IPS DF 6.9 (cell line): ENCODE data around the gene GP9.
"Not testable (repeated sequence)": the region's sequence is repeated elsewhere in the genome, so short reads cannot be mapped to it uniquely, and the experiment has no call there.

Experiments used
- DNase-seq: peaks from one replicate; pipeline ENCODE4 v3.0.0-alpha.2; 2013; ENCODE audit warnings: low read depth, low spot score
- H3K27ac ChIP-seq: one replicate; pipeline ENCODE4 v1.5.1; 2013; ENCODE audit warnings: low read length, control low read depth
- H3K27me3 ChIP-seq: 2 replicates; pipeline ENCODE4 v1.6.1; 2013; ENCODE audit warnings: mild to moderate bottlenecking, low read length; ENCODE audit not compliant: control insufficient read depth, insufficient read depth
- H3K36me3 ChIP-seq: 2 replicates; pipeline ENCODE4 v1.6.1; 2013; ENCODE audit warnings: low read length; ENCODE audit not compliant: control insufficient read depth, insufficient read depth
- H3K4me1 ChIP-seq: 2 replicates; pipeline ENCODE4 v1.6.1; 2013; ENCODE audit warnings: low read length; ENCODE audit not compliant: control insufficient read depth, insufficient read depth
- H3K4me3 ChIP-seq: 2 replicates; pipeline ENCODE4 v1.5.1; 2013; ENCODE audit warnings: mild to moderate bottlenecking, low read length
- H3K9me3 ChIP-seq: 2 replicates; pipeline ENCODE4 v1.6.1; 2013; ENCODE audit warnings: low read length, inconsistent platforms; ENCODE audit not compliant: control insufficient read depth, insufficient read depth
- WGBS: extraction: QIAGEN DNeasy Blood & Tissue Kit; methylation state at CpG from one replicate; pipeline ENCODE4 v1.1.7; 2013; ENCODE audit warnings: mixed read lengths, missing lambda C conversion rate; ENCODE audit not compliant: insufficient read length, insufficient coverage; 5-methylcytosine and 5-hydroxymethylcytosine counted together

Gene GP9

GRCh38 chr3:129063091-129063640 lies 2.6 kb downstream of the GP9 start:
- no peak overlapping the region for H3K4me3 ChIP-seq
- no peaks in the 10 kb centered on the region for H3K27me3 ChIP-seq
- H3K9me3 ChIP-seq: no peaks in the 10 kb centered on the region
- no peak for DNase-seq
- no peak overlapping the region for H3K27ac ChIP-seq
- H3K36me3 ChIP-seq: no peaks in the 10 kb centered on the region
- no CpG with 5 or more reads among the region's 10 CpGs for WGBS
- no peaks in the 10 kb centered on the region for H3K4me1 ChIP-seq

- no CpG with 5 or more reads among the region's 15 CpGs for WGBS
These were observed 3.4 kb downstream of the GP9 start for GRCh38 chr3:129063841-129064482.

GRCh38 chr3:129065016-129065719 lies 4.6 kb downstream of the GP9 start:
- no peaks in the 10 kb centered on the region for H3K36me3 ChIP-seq
- H3K9me3 ChIP-seq: no peaks in the 10 kb centered on the region
- DNase-seq: no peak
- no peak overlapping the region for H3K4me3 ChIP-seq
- H3K27ac ChIP-seq: no peak overlapping the region
- no peaks in the 10 kb centered on the region for H3K27me3 ChIP-seq
- no peaks in the 10 kb centered on the region for H3K4me1 ChIP-seq
- no CpG with 5 or more reads among the region's 14 CpGs for WGBS

More at GRCh38 chr3:129063841-129064482, 3.4 kb downstream of the GP9 start:
- no peak overlapping the region for H3K27ac ChIP-seq
- H3K36me3 ChIP-seq: no peaks in the 10 kb centered on the region
- no peak overlapping the region for H3K4me3 ChIP-seq
- no peaks in the 10 kb centered on the region for H3K27me3 ChIP-seq
- no peaks in the 10 kb centered on the region for H3K4me1 ChIP-seq
- H3K9me3 ChIP-seq: no peaks in the 10 kb centered on the region
- DNase-seq: no peak

- Histone ChIP-seq H3K9me3 (no peaks in the 10 kb centered on the region), H3K27me3 (no peaks in the 10 kb centered on the region), H3K36me3 (no peaks in the 10 kb centered on the region), H3K4me1 (no peaks in the 10 kb centered on the region), H3K4me3 (no peak overlapping the region), H3K27ac (no peak overlapping the region)
- DNase-seq: no peak
- WGBS: no CpG with 5 or more reads among the region's 4 CpGs
These were observed 5.1 kb downstream of the GP9 start for GRCh38 chr3:129065720-129066073.

- not testable (repeated sequence) for H3K27me3 ChIP-seq, DNase-seq, H3K4me3 ChIP-seq, H3K27ac ChIP-seq, H3K4me1 ChIP-seq, H3K9me3 ChIP-seq, H3K36me3 ChIP-seq
- no CpG with 5 or more reads among the region's 7 CpGs for WGBS
These were observed 7.1 kb downstream of the GP9 start for GRCh38 chr3:129067719-129068118.

- DNase-seq: no peak
- no CpG with 5 or more reads among the region's 44 CpGs for WGBS
- Histone ChIP-seq H3K27me3 (no peaks in the 10 kb centered on the region), H3K4me1 (no peaks in the 10 kb centered on the region), H3K36me3 (no peaks in the 10 kb centered on the region), H3K9me3 (no peaks in the 10 kb centered on the region), H3K27ac (no peak overlapping the region), H3K4me3 (no peak overlapping the region)
These were observed 7.8 kb downstream of the GP9 start for GRCh38 chr3:129068291-129068886.

- WGBS: no CpG with 5 or more reads among the region's 13 CpGs
- H3K9me3 ChIP-seq, H3K36me3 ChIP-seq, H3K4me1 ChIP-seq, DNase-seq, H3K27me3 ChIP-seq, H3K4me3 ChIP-seq, H3K27ac ChIP-seq: not testable (repeated sequence)
These were observed 8.9 kb downstream of the GP9 start for GRCh38 chr3:129069313-129070085.

GRCh38 chr3:129070086-129070885 lies 9.7 kb downstream of the GP9 start:
- no peak overlapping the region for H3K27ac ChIP-seq
- H3K27me3 ChIP-seq: no peaks in the 10 kb centered on the region

GRCh38 chr3:129077222-129077621 lies 16.6 kb downstream of the GP9 start:
- Histone ChIP-seq H3K4me3 (no peak overlapping the region), H3K4me1 (no peaks in the 10 kb centered on the region), H3K9me3 (no peaks in the 10 kb centered on the region), H3K36me3 (no peaks in the 10 kb centered on the region), H3K27me3 (no peaks in the 10 kb centered on the region), H3K27ac (no peak overlapping the region)
- DNase-seq: no peak
- no CpG with 5 or more reads among the region's 7 CpGs for WGBS

More at GRCh38 chr3:129070086-129070885, 9.7 kb downstream of the GP9 start:
- Histone ChIP-seq H3K9me3 (no peaks in the 10 kb centered on the region), H3K4me3 (no peak overlapping the region), H3K36me3 (no peaks in the 10 kb centered on the region), H3K4me1 (no peaks in the 10 kb centered on the region)
- DNase-seq: no peak
- WGBS: no CpG with 5 or more reads among the region's 8 CpGs
